ENCODE results near the gene CANX. TPM values are rescaled to one million over a fixed set of nuclear protein-coding genes. Genes with fewer than 3 reads are reported as not detected.

The CANX gene
- total and polyA plus RNA-seq, 2 of the 13 experiments (the other 11 are each of a cell fraction or from before 2014, with no cell fraction given) = 477 to 680 TPM

GRCh38 chr5:179697993-179698934 is 503 bp upstream of the CANX start (continued):
- TF ChIP-seq, protein P1, sequence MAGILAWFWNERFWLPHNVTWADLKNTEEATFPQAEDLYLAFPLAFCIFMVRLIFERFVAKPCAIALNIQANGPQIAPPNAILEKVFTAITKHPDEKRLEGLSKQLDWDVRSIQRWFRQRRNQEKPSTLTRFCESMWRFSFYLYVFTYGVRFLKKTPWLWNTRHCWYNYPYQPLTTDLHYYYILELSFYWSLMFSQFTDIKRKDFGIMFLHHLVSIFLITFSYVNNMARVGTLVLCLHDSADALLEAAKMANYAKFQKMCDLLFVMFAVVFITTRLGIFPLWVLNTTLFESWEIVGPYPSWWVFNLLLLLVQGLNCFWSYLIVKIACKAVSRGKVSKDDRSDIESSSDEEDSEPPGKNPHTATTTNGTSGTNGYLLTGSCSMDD (CRISPR knock-in tag; IDR thresholded peaks at IDR 0.05) = no peak
- TF ChIP-seq ZBTB20 (CRISPR knock-in tag; IDR thresholded peaks at IDR 0.05; ENCODE audit: borderline replicate concordance, low read depth) (peak; percentile 35; the same call in 1 of the 2 replicates), CREBL2 (CRISPR knock-in tag; IDR thresholded peaks at IDR 0.05; ENCODE audit: borderline replicate concordance) (no peak), ZNF10 (CRISPR knock-in tag; IDR thresholded peaks at IDR 0.05; ENCODE audit: borderline replicate concordance, low read depth) (no peak), FOXC1 (CRISPR knock-in tag; IDR thresholded peaks at IDR 0.05; ENCODE audit: borderline replicate concordance) (no peak; the same call in none of the 2 replicates), ZNF775 (CRISPR knock-in tag; IDR thresholded peaks at IDR 0.05; ENCODE audit: borderline replicate concordance) (no peak), ZNF143 (CRISPR knock-in tag; IDR thresholded peaks at IDR 0.05) (no peak; the same call in 1 of the 2 replicates), NBN (conservative IDR thresholded peaks at IDR 0.05) (no peak), CBX2 (IDR thresholded peaks at IDR 0.05; ENCODE audit: low read depth, low read length) (no peak), CBX2 (CRISPR knock-in tag; IDR thresholded peaks at IDR 0.05; ENCODE audit: low read depth) (no peak), MEIS1 (CRISPR knock-in tag; IDR thresholded peaks at IDR 0.05; ENCODE audit: borderline replicate concordance) (no peak; the same call in 1 of the 2 replicates), ZNF136 (CRISPR knock-in tag; IDR thresholded peaks at IDR 0.05; ENCODE audit: low read depth) (0 out of 2 replicates have a peak, but pooled peaks have one; percentile 28), ZBTB37 (CRISPR knock-in tag; IDR thresholded peaks at IDR 0.05) (no peak), SKIL (CRISPR knock-in tag; IDR thresholded peaks at IDR 0.05; ENCODE audit: borderline replicate concordance) (no peak), ZNF496 (CRISPR knock-in tag; IDR thresholded peaks at IDR 0.05; ENCODE audit: insufficient replicate concordance) (no peak), ZSCAN20 (CRISPR knock-in tag; IDR thresholded peaks at IDR 0.05; ENCODE audit: borderline replicate concordance) (peak; percentile 89; the same call in 1 of the 2 replicates), EZH2 (conservative IDR thresholded peaks at IDR 0.05; ENCODE audit: low read depth, low read length) (no peak), SMAD9 (CRISPR knock-in tag; IDR thresholded peaks at IDR 0.05) (no peak)
- TF ChIP-seq, protein P2, sequence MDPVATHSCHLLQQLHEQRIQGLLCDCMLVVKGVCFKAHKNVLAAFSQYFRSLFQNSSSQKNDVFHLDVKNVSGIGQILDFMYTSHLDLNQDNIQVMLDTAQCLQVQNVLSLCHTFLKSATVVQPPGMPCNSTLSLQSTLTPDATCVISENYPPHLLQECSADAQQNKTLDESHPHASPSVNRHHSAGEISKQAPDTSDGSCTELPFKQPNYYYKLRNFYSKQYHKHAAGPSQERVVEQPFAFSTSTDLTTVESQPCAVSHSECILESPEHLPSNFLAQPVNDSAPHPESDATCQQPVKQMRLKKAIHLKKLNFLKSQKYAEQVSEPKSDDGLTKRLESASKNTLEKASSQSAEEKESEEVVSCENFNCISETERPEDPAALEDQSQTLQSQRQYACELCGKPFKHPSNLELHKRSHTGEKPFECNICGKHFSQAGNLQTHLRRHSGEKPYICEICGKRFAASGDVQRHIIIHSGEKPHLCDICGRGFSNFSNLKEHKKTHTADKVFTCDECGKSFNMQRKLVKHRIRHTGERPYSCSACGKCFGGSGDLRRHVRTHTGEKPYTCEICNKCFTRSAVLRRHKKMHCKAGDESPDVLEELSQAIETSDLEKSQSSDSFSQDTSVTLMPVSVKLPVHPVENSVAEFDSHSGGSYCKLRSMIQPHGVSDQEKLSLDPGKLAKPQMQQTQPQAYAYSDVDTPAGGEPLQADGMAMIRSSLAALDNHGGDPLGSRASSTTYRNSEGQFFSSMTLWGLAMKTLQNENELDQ (CRISPR knock-in tag; IDR thresholded peaks at IDR 0.05; ENCODE audit: borderline replicate concordance) = no peak
- TF ChIP-seq, protein P3, sequence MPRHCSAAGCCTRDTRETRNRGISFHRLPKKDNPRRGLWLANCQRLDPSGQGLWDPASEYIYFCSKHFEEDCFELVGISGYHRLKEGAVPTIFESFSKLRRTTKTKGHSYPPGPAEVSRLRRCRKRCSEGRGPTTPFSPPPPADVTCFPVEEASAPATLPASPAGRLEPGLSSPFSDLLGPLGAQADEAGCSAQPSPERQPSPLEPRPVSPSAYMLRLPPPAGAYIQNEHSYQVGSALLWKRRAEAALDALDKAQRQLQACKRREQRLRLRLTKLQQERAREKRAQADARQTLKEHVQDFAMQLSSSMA (CRISPR knock-in tag; IDR thresholded peaks at IDR 0.05) = no peak; the same call in 1 of the 2 replicates

All from HepG2 (cell line).